Anterior cingulate cortex (tissue), 58 donors: ENCODE results near the gene ZNF593OS.

Experiments used
- DNase-seq, 58 donors: peaks; one replicate each; lab custom pipeline; 2025; lab: John Stamatoyannopoulos, UW

The ZNF593OS gene

GRCh38 chr1:26171084-26172072, at the start of gene ZNF593OS:
Gene ZNF593OS, minus strand, starts transcription at chr1:26171832. Its CDS starts 171 bp downstream, at chr1:26171661.
- DNase-seq = no peak

DNA sequence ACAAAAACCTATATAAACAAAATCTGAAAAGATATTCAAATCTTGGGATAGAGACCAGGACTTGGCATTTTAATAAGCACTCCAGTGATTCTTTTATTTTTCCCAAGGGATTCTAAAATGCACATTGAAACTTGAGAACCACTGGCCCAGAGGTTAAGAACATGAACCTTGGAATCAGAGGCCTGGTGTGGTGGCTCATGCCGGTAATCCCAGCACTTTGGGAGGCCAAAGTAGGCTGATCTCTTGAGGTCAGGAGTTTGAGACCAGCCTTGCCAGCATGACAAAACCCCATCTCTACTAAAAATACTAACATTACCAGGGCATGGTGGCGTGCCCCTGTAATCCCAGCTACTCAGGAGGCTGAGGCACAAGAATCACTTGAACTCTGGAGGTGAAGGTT, 49.5 kb upstream of the ZNF593OS start:
- no peak for DNase-seq

- DNase-seq = peak in 9 of 58 donors; percentile 1 to 24 (median 9)
These were observed 48.7 kb upstream of the ZNF593OS start for GRCh38 chr1:26220199-26220912.

DNA sequence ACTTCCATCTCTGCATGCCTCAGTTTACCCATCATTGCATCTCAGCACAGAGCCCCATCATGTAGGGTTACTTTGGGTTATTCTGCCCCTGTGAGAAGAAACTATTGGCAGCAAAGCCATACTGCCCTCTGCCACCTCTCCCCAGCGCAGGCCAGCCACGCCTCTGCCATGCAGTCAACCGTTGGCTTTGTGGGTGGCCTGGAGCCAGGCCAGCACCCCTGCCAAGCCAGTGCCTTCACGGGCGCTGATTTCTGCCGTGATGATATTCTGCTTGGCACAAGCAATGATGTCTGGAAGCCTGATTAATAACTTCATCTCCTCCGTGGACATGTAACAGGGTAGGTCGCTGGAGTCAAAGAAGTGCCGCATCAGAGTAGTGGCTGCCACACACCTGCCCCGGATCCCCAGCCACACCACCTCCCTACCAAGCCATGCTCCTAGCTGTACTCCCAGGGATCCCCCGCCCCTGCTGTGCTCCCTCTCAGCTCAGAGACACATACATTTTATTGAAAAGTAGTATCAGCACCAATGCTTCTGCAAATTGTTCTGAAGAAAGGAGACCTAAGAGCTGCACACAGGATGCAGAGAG, 47.4 kb upstream of the ZNF593OS start:
- no peak for DNase-seq

DNA sequence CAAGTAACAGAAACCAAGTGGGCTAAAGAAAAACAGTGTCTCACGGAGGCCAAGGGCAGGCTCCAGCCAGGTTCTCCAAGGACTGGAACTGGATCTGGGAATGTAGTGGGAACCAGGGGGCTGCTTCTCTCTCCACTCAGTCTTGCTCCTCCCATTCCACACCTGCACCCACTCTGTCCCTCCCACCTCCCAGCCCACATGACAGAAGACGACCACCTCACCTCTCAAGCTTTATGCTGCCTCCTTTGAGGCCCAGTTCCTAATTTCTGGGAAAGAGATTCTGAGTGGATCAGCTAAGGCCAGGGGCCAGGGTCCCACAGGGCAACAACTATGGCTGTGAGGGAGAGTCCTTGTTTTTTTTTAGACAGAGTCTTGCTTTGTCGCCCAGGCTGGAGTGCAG, 43.6 kb upstream of the ZNF593OS start:
- no peak for DNase-seq

DNA sequence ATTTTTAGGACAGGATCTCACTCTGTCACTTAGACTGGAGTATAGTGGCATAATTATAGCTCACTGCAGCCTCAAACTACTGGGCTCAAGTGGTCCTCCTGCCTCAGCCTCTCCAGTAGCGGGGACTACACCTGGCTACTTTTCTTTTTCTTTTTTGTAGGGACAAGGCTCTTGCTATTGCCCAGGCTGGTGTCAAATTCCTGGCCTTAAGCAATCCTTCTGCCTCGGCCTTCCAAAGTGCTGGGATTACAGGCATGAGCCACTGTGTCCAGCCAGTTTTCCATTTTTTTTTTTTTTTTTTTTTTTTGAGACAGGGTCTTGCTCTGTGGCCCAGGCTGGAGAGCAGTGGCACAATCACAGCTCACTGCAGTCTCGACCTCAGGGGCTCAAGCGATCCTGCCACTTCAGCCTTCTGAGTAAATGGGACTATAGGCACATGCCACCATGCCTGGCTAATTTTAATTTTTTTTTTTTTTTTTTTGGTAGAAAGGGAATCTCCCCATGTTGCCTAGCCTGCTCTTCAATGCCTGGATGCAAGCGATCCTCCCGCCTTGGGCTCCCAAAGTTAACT, 41.8 kb upstream of the ZNF593OS start:
- no peak for DNase-seq

- no peak for DNase-seq
These were observed 41.1 kb upstream of the ZNF593OS start for GRCh38 chr1:26212726-26213125.

DNA sequence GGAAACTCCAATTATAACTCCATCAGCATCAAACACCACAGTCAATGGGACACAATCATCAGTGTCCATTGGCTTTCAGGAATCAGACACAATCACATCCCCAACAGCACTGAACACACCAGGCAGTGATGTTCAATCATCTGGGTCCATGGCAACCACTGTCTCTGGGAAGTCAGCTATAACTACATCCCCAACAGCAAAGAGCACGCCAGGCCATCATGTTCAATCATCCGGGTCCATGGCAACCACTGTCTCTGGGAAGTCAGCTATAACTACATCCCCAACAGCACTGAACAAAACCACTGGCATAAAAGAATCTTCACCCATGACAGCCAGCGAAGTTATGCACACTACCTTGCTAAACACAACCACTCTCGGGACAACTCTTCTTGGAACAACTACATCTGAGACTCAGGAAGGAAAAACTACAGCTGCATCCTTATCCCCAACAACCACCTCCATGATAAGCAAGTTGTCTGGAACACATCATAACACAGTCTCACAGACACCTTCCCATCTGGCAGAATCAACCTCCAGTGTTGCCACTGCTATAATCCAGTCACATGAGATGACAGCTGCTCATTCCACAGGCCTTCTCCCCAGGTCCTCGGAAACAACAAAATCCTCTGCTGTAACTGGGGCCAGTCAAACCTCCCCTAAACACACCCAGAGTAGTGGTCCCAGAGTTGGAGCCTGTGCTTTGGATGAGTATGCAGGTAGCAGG, 38.7 kb upstream of the ZNF593OS start:
- no peak for DNase-seq

DNA sequence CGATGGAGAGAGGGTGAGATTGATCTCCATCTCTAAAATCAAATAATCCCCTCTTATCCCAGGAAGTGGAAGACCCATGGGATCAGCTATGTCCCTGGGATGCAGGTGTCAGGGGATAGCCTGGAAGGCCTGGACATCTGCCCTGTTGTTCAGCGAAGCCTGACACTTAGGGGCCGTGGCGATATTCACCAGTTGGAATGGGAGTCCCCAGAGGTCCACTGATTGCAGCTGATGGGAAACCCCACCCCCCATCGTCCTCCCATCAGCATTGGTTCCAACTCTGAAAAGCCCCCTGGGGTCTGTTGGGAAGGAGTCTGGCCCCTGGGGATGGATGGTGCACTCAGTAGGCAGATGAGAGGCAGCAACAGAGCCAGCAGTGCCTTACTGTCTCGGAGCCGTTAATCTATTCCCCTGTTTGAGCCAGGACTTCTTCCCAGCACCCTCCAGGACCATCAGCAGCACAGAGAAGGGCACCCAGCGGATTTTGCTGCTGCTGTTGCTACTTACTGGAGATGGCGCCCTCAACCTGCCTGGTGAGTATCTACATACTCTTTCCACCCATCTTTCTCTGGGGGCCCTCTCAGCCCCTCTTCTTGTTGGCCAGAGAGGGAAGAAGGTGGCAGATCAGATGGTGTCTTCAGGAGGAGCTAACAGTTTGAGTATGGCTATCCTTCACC, 32.1 kb upstream of the ZNF593OS start:
- no peak for DNase-seq

- DNase-seq = no peak
These were observed 28.8 kb upstream of the ZNF593OS start for GRCh38 chr1:26200413-26200812.

DNA sequence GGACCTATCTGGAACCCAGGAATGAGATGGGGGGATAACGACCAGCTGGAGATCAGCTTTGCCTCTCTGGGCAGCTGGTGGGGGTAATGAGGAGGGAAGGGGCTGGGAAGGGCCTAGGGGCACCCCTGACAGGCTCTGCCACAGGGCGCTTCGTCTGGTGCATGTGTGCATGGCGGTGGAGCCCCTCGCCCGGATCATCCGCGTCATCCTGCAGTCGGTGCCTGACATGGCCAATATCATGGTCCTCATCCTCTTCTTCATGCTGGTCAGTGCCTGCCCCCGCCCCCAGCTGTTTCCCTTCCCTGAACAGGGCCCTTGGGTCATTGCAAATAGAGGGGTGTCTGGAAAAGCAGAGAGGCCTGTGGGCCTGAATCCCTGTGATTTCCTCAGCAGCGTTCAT, 26.2 kb upstream of the ZNF593OS start:
- DNase-seq = no peak

GRCh38 chr1:26197301-26197700, 25.7 kb upstream of the ZNF593OS start:
- no peak for DNase-seq

GRCh38 chr1:26195805-26196204, 24.2 kb upstream of the ZNF593OS start:
- DNase-seq = no peak

DNA sequence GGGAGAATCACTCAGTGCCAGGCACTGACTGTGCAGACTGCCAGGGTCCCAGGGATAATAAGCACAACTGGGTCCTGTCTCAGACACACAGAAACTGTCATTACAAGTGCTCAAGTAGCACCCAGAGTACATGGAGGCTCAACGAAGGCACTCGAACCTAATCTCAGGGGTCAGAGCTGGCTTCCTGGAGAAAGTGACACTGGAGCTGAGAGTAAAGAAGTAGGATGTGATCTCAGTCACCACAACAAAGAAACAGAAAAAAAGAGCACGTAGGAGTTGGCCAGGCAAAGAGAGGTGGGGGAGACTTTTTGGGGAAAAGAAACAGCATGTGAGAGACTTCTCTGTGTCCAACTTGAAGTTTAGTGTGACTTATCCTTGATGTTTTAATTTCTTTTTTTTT, 20.1 kb upstream of the ZNF593OS start:
- no peak for DNase-seq

DNA sequence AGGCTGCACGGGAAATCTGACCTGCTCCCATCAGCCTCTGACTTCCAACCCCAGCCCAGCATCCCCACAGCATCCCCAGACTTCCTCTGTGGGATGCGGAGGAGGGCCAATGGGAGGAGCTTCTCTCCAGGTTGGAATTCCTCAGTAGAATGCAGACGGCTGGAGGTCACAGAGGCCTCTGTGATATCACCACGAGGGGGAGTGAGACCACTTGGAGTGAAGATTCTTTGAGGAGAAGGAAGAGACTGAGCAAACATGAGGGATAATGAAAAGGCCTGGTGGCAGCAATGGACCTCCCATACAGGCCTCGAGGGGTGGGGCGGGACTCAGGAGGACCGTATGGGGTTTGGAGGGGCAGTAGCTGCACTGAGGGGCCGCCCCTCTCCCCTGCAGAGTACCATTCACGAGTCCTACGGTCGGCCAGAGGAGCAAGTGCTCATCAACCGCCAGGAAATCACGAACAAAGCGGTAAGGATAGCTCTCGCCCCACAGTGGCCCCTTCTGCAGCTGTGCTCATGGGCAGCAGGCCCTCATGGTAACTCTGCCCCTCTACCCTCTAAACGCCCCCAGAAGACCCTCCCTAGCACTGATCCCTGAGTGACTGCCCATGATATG, 18.8 kb upstream of the ZNF593OS start, which contains the start of gene CATSPER4:
Gene CATSPER4 (plus strand): TSS at position 230 of the 615 bp plus-strand sequence. CDS start 26 bp downstream, at position 256.
- peak in 4 of 58 donors; percentile 4 to 9 (median 6) for DNase-seq

GRCh38 chr1:26189751-26190275, 18.2 kb upstream of the ZNF593OS start:
- no peak for DNase-seq

GRCh38 chr1:26189331-26189730, 17.7 kb upstream of the ZNF593OS start:
- no peak for DNase-seq

DNA sequence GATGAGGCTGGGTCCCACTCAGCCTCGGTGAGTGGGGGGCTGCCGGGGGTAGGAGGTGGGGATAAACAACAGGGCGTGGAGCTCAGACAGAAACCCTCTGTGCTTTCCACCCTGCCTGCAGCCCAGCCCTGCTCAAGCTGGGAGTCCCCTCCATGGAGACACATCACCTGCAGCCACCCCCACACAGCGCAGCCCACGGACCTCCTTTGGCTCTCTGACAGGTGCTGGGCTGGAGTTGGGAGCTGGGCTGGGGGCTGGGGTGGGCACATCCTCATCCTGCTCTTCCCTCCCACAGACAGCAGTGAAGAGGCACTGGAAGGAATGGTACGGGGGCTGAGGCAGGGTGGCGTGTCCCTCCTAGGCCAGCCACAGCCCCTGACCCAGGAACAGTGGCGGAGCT, 16.8 kb upstream of the ZNF593OS start:
- DNase-seq = no peak

DNA sequence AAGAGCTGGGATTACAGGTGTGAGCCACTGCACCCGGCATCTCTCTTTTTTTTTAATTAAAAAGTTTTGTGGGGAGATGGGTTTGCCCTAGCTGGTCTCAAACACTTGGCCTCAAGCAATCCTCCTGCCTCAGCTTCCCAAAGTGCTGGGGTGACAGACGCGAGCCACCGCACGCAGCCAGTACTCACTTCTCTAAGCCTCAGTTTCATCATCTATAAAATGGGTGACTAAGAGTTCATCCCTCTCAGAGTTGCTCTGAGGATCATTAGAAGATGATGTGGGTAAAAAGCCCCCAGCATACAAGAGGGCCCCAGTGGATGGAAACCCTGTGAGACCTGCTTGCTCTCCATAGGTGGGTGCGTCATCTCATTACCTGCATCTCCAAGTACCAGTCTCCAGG, 16.2 kb upstream of the ZNF593OS start:
- no peak for DNase-seq
